Neuronal stem cell (in vitro differentiated cells): ENCODE data around the gene INSC.
A peak's percentile ranks its signal among the peaks of the same experiment; 100 is the strongest.

Source experiments
- DNase-seq: peaks from one replicate; pipeline ENCODE4 v3.0.0-alpha.2; 2013; ENCODE audit warnings: low spot score
- H2AFZ ChIP-seq: one replicate; pipeline ENCODE4 v1.6.1; 2013; ENCODE audit warnings: mild to moderate bottlenecking, low read length, inconsistent platforms
- H2AK5ac ChIP-seq: 2 replicates; pipeline ENCODE4 v1.6.1; 2013; ENCODE audit warnings: low read depth, mild to moderate bottlenecking, inconsistent platforms, low read length, moderate library complexity, mixed read lengths
- H2BK120ac ChIP-seq: 2 replicates; pipeline ENCODE4 v1.6.1; 2013; ENCODE audit warnings: low read depth, mild to moderate bottlenecking, inconsistent platforms, low read length, moderate library complexity, mixed read lengths
- H2BK12ac ChIP-seq: one replicate; pipeline ENCODE4 v1.6.1; 2013; ENCODE audit warnings: low read length, inconsistent platforms
- H2BK15ac ChIP-seq: 2 replicates; pipeline ENCODE4 v1.6.1; 2013; ENCODE audit warnings: mild to moderate bottlenecking, low read length, inconsistent platforms, mixed read lengths
- H2BK5ac ChIP-seq: one replicate; pipeline ENCODE4 v1.6.1; 2013; ENCODE audit warnings: inconsistent platforms, mild to moderate bottlenecking, low read length, moderate library complexity
- H3K14ac ChIP-seq: one replicate; pipeline ENCODE4 v1.6.1; 2013; ENCODE audit warnings: low read length, inconsistent platforms
- H3K18ac ChIP-seq: 2 replicates; pipeline ENCODE4 v1.6.1; 2013; ENCODE audit warnings: low read length, inconsistent platforms
- H3K23ac ChIP-seq: 2 replicates; pipeline ENCODE4 v1.6.1; 2013; ENCODE audit warnings: low read depth, mild to moderate bottlenecking, mixed read lengths, low read length, inconsistent platforms; ENCODE audit not compliant: poor library complexity
- H3K27ac ChIP-seq: replicated peaks from 3 replicates; pipeline ENCODE4 v1.5.1; 2013; ENCODE audit warnings: low read length, inconsistent platforms
- H3K27me3 ChIP-seq, 3 experiments: 2 replicates each; pipeline ENCODE4 v1.6.1; 2013; ENCODE audit warnings: low read length in 3 of 3, mild to moderate bottlenecking in 2 of 3, inconsistent platforms in 1 of 3, low read depth in 1 of 3, mixed read lengths in 1 of 3, moderate library complexity in 1 of 3; ENCODE audit not compliant: control insufficient read depth in 3 of 3, insufficient read depth in 3 of 3
- H3K36me3 ChIP-seq, 2 donors: replicated peaks in 1 of 2; 2 replicates each; pipeline ENCODE4 v1.6.1; 2013; ENCODE audit warnings: low read length in 2 of 2; ENCODE audit not compliant: control insufficient read depth in 2 of 2, insufficient read depth in 2 of 2
- H3K4ac ChIP-seq: 2 replicates; pipeline ENCODE4 v1.6.1; 2013; ENCODE audit warnings: inconsistent platforms, mild to moderate bottlenecking, low read length, moderate library complexity
- H3K4me1 ChIP-seq, 2 donors: 1 replicate in 1 of 2; 2 replicates in 1 of 2; pipeline ENCODE4 v1.6.1; 2013; ENCODE audit warnings: low read length in 2 of 2, low read depth in 1 of 2; ENCODE audit not compliant: control insufficient read depth in 2 of 2, insufficient read depth in 1 of 2
- H3K4me2 ChIP-seq: one replicate; pipeline ENCODE4 v1.6.1; 2013; ENCODE audit warnings: mild to moderate bottlenecking, low read length, inconsistent platforms; ENCODE audit not compliant: insufficient read depth, poor library complexity, severe bottlenecking
- H3K4me3 ChIP-seq, 2 donors: 2 replicates each; pipeline ENCODE4 v1.5.1; 2013; ENCODE audit warnings: low read length in 2 of 2, mild to moderate bottlenecking in 2 of 2, inconsistent platforms in 1 of 2, moderate library complexity in 1 of 2
- H3K79me1 ChIP-seq: one replicate; pipeline ENCODE4 v1.6.1; 2013; ENCODE audit warnings: low read depth, mild to moderate bottlenecking, inconsistent platforms, low read length, moderate library complexity
- H3K9ac ChIP-seq: one replicate; pipeline ENCODE4 v1.6.1; 2013; ENCODE audit warnings: mild to moderate bottlenecking, low read depth, low read length, inconsistent platforms; ENCODE audit not compliant: poor library complexity
- H3K9me3 ChIP-seq, 2 donors: replicated peaks in 1 of 2; 2 replicates each; pipeline versions ENCODE3 to v1.6.1; 2013; ENCODE audit warnings: low read length in 2 of 2, mild to moderate bottlenecking in 2 of 2, inconsistent platforms in 1 of 2, low read depth in 1 of 2, mixed read lengths in 1 of 2, moderate library complexity in 1 of 2; ENCODE audit not compliant: control insufficient read depth in 2 of 2, insufficient read depth in 1 of 2
- H4K8ac ChIP-seq: one replicate; pipeline ENCODE4 v1.6.1; 2013; ENCODE audit warnings: low read depth, mild to moderate bottlenecking, inconsistent platforms, low read length, moderate library complexity
- H4K91ac ChIP-seq: one replicate; pipeline ENCODE4 v1.6.1; 2013; ENCODE audit warnings: low read length, low read depth, mild to moderate bottlenecking, inconsistent platforms; ENCODE audit not compliant: poor library complexity
- WGBS, 2 donors: extraction: QIAGEN DNeasy Blood & Tissue Kit; methylation state at CpG; one replicate each; pipeline ENCODE4 v1.1.7; 2013; ENCODE audit warnings: missing lambda C conversion rate in 2 of 2, mixed read lengths in 1 of 2; ENCODE audit not compliant: insufficient read length in 2 of 2, insufficient replicate concordance in 1 of 2; ENCODE audit errors: extremely low coverage in 2 of 2; 5-methylcytosine and 5-hydroxymethylcytosine counted together

INSC gene

DNA sequence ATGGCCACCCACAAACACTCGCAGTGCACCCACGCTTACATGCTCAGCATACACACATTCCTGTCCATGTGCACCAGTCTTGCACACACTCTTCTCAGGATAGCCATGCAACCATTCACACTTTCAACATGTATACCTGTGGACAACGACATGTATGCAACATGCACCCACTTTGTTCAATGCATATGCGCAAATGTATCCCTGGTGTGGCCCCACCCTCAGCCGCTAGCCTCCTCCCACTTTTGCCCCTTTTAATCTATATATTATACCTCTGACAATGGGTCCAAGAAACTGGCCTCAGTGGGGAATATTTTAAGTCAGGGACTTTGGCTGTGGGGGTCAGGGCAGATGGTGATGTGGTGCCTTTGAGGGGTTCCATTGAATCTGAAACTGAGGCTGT, 963 bp downstream of the INSC start:
- Histone ChIP-seq H3K18ac (no peak overlapping the region), H3K14ac (no peak overlapping the region), H2AK5ac (no peak overlapping the region), H2BK15ac (no peak overlapping the region), H3K27ac (no peak overlapping the region), H4K91ac (no peak overlapping the region), H3K79me1 (no peaks in the 10 kb centered on the region), H3K27me3 (peaks cover 0 to 25% (median 13%) of the 10 kb centered on the region in 3 experiments), H2BK5ac (no peak overlapping the region), H2BK12ac (no peak overlapping the region), H3K36me3 (no peaks in the 10 kb centered on the region), H3K23ac (no peak overlapping the region), H3K9me3 (no peaks in the 10 kb centered on the region), H2BK120ac (no peak overlapping the region), H2AFZ (no peak overlapping the region), H4K8ac (no peak overlapping the region), H3K9ac (no peak overlapping the region), H3K4me3 (no peak overlapping the region), H3K4ac (no peak overlapping the region), H3K4me1 (peaks cover 0 to 7% of the 10 kb centered on the region in 2 donors), H3K4me2 (no peak overlapping the region)
- no peak for DNase-seq
- no CpG with 5 or more reads among the region's 5 CpGs for WGBS, 2 donors

DNA sequence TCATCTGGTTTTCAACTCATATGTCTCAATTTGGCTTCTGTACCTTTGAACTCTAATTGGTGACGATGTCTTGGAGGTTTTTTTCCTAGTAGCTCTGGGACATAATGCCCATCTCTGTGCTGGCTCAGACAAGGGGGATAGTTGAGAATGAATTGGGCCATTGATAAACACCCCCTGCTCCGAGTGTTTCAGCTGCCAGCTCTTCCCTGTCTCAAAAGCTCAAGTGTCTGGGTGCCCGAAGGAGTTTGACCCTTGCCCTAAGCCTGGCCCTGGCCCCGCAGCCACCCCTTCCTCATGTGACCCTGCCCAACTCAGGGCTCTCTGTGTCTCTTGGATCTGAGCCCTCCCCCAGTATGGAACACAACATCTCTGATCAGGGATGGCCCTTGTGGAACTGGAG, 3.0 kb downstream of the INSC start:
- H3K14ac ChIP-seq: no peak overlapping the region
- no peak for DNase-seq
- no peak overlapping the region for H3K4me2 ChIP-seq
- H3K4ac ChIP-seq: no peak overlapping the region
- no peak overlapping the region for H3K23ac ChIP-seq
- H3K9ac ChIP-seq: no peak overlapping the region
- H2BK120ac ChIP-seq: no peak overlapping the region
- H2BK5ac ChIP-seq: no peak overlapping the region
- peaks cover 0 to 7% of the 10 kb centered on the region in 2 donors for H3K4me1 ChIP-seq
- H2BK12ac ChIP-seq: no peak overlapping the region
- no peaks in the 10 kb centered on the region for H3K79me1 ChIP-seq
- H2AFZ ChIP-seq: no peak overlapping the region
- no peaks in the 10 kb centered on the region for H3K9me3 ChIP-seq
- H2AK5ac ChIP-seq: peak overlapping the region; percentile 66
- WGBS, 2 donors: no CpG with 5 or more reads among the region's 4 CpGs
- no peak overlapping the region for H3K27ac ChIP-seq
- H4K91ac ChIP-seq: no peak overlapping the region
- H3K18ac ChIP-seq: peak overlapping the region; percentile 16
- H3K4me3 ChIP-seq: no peak overlapping the region
- H4K8ac ChIP-seq: no peak overlapping the region
- peaks cover 0 to 25% (median 13%) of the 10 kb centered on the region in 3 experiments for H3K27me3 ChIP-seq
- H2BK15ac ChIP-seq: no peak overlapping the region
- no peaks in the 10 kb centered on the region for H3K36me3 ChIP-seq

DNA sequence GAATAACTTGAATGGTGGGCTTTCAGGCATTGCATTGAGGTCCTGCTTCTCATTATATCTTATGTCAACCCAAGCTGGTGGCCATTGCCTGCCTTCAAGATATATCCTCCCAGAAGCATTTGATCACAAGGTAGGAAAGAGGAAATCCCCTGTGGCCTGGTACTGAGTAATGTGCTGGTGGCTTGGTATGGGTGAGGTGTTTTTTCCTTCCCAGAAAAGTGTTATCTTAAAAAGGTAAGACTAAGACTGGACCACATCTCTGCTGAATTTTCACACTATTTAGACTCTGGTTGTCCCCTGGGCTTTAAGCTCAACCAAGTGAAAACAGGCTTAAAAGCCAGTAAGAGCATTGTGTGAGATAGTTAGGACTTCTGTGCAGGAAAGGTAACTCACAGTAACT, 3.7 kb downstream of the INSC start:
- H3K4ac ChIP-seq: no peak overlapping the region
- H3K27me3 ChIP-seq: peaks cover 0 to 24% (median 11%) of the 10 kb centered on the region in 3 experiments
- no peak overlapping the region for H2BK5ac ChIP-seq
- H2BK15ac ChIP-seq: no peak overlapping the region
- no peak overlapping the region for H3K18ac ChIP-seq
- no peak overlapping the region for H3K4me2 ChIP-seq
- no peak for DNase-seq
- H3K9me3 ChIP-seq: no peaks in the 10 kb centered on the region
- H3K4me3 ChIP-seq: no peak overlapping the region
- H3K4me1 ChIP-seq: peaks cover 0 to 7% of the 10 kb centered on the region in 2 donors
- H3K14ac ChIP-seq: no peak overlapping the region
- H4K91ac ChIP-seq: no peak overlapping the region
- no peak overlapping the region for H4K8ac ChIP-seq
- H2BK12ac ChIP-seq: no peak overlapping the region
- no peak overlapping the region for H3K27ac ChIP-seq
- no peak overlapping the region for H2BK120ac ChIP-seq
- H3K79me1 ChIP-seq: no peaks in the 10 kb centered on the region
- no peak overlapping the region for H3K9ac ChIP-seq
- H3K36me3 ChIP-seq: no peaks in the 10 kb centered on the region
- H3K23ac ChIP-seq: no peak overlapping the region
- H2AFZ ChIP-seq: no peak overlapping the region
- no peak overlapping the region for H2AK5ac ChIP-seq

DNA sequence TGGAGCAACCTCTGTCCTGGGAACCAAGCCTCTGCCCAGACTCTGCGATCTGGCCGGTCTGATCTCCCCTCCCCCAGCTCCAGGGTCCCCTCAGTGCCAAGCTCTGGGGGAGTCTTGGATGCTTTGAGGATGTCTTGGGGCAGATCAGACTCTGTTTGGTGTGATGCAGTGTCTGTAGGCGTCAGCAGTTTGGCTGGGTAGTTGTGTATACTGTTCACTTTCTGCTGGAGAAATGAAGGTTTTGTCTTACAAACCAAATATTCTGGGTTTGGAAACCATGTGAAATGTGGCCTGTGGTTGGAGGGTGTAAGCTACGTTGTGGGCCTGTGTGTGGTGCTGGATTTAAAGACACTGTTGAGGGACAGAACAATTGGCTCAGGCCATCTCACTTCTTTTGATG, 4.6 kb downstream of the INSC start:
- WGBS, 2 donors: no CpG with 5 or more reads among the region's 4 CpGs
- Histone ChIP-seq H2AFZ (no peak overlapping the region), H3K4me2 (no peak overlapping the region), H4K91ac (no peak overlapping the region), H3K23ac (peak overlapping the region; percentile 52), H3K4me1 (peaks cover 0 to 10% of the 10 kb centered on the region in 2 donors), H4K8ac (no peak overlapping the region), H3K9ac (no peak overlapping the region), H3K4me3 (no peak overlapping the region), H3K4ac (no peak overlapping the region), H2BK12ac (no peak overlapping the region), H3K36me3 (no peaks in the 10 kb centered on the region), H3K79me1 (no peaks in the 10 kb centered on the region), H3K27ac (no peak overlapping the region), H2AK5ac (peak overlapping the region; percentile 25), H3K27me3 (peaks cover 0 to 17% (median 9%) of the 10 kb centered on the region in 3 experiments), H3K9me3 (no peaks in the 10 kb centered on the region), H3K14ac (peak overlapping the region; percentile 79), H2BK5ac (no peak overlapping the region), H2BK15ac (peak overlapping the region; percentile 23), H3K18ac (peak overlapping the region; percentile 77), H2BK120ac (peak overlapping the region; percentile 49)
- no peak for DNase-seq
